SH-SY5Y (cell line): Measurements from ENCODE around the gene LRRC8B.

Source experiments
- GATA2 ChIP-seq: IDR thresholded peaks from 2 replicates; pipeline ENCODE4 v1.6.1; 2011; ENCODE audit warnings: mild to moderate bottlenecking, low read depth, low read length
- GATA3 ChIP-seq: IDR thresholded peaks from 2 replicates; pipeline ENCODE4 v1.6.1; 2011; ENCODE audit warnings: low read depth, mild to moderate bottlenecking, low read length, moderate library complexity

Gene LRRC8B

DNA sequence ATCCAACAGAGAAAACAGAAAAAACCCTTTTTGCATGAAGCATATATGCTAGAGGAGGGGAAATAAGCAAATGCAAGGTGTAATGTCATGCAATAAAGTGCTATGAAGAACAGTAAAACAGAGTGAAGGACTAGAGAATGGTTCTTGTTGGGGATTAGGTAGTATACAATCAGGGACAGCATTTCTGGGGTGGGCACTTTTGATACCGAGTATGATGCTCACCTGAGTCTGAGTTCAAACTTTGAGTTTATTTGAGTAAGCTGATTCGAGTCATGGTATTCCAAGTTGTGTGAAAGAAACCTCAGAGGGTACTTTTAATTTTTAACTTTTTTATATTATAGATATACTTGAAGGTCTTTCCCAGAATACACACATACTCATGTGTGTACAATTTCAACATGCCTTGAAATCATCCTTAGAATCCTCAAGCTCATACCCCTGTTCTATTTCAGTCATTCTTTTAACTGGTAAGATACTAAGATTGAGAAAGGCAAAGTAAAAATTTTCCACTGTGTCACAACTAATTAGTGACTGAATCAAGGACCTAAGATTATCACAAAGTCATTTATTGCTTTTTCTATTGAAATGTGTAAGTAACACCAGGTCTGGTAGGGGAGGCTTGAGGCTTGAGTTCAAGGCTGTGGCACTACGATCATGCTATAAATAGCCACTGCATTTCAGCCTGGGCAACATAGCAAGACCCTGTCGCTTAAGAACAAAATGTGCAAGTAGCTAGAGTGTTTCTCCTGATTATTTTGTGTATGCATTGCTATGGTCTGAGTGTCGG is 12.1 kb downstream of the LRRC8B start:
- TF ChIP-seq GATA3: no peak
- no peak for TF ChIP-seq GATA2

DNA sequence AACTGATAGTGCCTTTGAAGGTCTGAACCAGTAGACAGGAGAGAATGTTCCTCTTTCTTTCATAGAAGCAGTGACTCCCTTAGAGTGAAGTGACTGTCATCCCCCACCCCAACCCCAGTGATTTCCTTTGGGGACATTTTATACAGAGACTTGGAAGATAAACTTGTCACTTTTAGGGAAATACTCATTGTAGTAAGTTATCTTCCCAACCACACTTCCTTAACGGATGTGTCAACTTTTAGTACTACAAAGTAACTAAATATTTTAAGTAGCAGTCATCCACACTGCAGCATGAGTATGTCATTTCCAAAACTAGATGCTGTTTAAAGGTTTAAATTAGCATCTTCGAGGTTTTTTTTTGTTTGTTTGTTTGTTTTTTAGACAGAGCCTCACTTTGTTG is 13.7 kb downstream of the LRRC8B start:
- TF ChIP-seq GATA3 (no peak), GATA2 (no peak)

- no peak for TF ChIP-seq GATA2
- TF ChIP-seq GATA3: no peak
These were observed 14.5 kb downstream of the LRRC8B start for GRCh38 chr1:89539128-89539527.

- TF ChIP-seq GATA2 (no peak), GATA3 (no peak)
These were observed 15.9 kb downstream of the LRRC8B start for GRCh38 chr1:89540406-89540970.

DNA sequence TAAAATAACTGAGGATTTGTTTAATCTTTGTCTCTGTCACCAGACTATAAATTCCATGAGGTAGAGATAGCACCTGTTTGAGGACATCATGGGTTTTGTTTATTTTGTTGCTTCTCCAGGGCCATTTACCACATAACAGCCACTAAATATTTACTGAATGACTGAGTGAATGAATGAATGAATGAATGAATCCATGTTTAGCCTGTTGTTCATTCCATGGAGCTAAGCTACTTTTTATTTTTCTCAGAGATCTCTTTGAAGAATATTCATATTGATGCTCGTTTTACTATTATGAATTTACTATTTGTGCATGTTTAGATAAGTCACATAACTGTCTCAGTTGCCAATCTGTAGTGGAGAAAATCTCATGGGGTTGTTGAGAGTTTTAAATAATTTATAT is 17.7 kb downstream of the LRRC8B start:
- no peak for TF ChIP-seq GATA3
- TF ChIP-seq GATA2: no peak

- TF ChIP-seq GATA3 (no peak), GATA2 (no peak)
These were observed 20.8 kb downstream of the LRRC8B start for GRCh38 chr1:89545264-89546038.

DNA sequence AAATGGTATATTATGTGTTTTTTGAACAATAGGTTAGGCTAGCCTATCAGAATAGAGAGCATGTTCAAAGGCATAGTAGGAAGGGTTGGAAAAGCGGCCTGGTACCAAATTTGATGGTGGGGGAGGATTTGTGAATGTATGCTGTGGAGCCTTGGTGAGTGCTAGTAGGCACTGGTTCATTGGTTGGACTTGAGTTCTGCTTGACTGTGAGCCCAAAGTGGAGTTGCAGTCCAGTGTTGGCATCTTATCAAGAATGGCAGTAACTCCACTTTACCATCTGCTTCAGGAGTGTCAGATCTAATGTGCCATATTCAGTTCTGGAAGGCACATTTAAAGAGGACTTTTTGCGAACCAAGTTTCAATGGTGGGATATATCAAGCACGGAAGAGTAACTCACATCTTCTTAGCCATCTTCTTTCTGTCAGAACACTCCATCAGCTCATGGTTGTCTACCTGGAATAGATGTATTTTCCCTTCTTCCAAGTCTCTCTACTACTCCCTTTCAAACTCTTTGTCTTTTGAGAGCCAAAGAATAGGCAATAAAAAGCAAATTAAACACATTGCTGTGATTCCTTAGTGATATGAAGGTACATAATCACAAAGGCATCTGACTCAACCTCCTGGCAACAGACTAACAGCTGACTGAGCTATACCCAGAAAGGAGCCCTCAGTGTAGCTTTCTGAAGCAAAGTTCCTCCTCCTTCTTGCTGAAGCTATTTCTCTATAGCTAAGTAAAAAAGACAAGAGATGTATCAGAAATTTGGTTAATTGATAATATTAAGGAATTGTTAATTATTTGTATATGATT is 21.7 kb downstream of the LRRC8B start:
- TF ChIP-seq GATA3: no peak
- TF ChIP-seq GATA2: no peak

DNA sequence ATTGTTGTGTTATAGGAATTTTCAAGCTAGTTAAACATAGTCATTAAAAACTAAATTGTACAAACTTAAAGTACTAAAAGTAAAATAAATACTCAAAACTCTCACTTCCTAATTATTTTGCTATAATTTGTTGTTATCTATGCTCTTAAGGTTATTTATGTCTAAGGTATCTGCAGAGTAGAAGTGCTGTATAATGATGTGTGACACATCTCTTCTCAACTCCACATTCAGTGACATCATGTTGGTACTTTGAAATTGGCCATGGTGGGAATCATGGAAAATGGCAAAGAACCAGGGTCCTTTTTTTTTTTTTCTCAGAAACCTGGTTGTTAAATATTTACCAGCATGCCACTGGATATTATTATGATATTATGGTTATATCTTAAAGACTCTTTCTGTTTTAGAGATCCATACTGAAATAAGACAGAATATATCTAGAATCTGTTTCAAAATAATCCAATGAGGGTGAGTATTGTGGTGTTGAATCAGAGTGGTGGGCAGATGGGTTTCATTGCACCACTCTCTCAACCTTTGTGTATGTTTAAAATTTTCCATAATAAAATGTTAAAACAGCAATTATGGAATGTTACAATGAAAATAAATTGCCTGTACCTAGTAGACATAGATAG is 22.4 kb downstream of the LRRC8B start:
- no peak for TF ChIP-seq GATA3
- no peak for TF ChIP-seq GATA2

DNA sequence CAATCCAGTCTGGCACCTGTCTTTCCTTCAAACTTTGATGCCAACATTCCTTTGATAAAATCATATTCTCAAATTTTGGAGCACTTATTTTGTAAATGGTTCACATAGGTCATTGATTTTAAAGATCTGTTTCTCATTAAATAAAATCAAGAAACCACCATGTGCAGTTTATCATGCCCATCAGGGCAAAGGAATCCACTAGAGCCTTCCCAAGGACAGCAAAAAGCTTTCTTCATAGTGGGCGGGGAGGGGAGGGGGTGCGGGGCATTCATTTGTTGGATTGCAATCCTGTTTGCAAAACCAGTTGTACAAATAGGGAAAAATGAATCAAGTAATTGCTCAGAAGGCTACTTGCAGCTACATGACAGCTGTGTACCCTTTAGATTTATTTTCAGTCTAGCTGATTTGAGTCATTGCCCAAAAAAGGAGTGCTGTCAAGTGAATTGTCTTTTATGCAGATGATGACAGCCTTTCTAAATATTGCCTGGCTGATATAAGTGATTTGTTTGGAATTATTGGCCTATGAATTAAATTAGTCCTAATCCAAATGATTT is 23.0 kb downstream of the LRRC8B start:
- TF ChIP-seq GATA2 (peak; percentile 19; the same call in 1 of the 2 replicates), GATA3 (no peak)

- TF ChIP-seq GATA2 (no peak), GATA3 (no peak)
These were observed 23.7 kb downstream of the LRRC8B start for GRCh38 chr1:89548122-89548857.

DNA sequence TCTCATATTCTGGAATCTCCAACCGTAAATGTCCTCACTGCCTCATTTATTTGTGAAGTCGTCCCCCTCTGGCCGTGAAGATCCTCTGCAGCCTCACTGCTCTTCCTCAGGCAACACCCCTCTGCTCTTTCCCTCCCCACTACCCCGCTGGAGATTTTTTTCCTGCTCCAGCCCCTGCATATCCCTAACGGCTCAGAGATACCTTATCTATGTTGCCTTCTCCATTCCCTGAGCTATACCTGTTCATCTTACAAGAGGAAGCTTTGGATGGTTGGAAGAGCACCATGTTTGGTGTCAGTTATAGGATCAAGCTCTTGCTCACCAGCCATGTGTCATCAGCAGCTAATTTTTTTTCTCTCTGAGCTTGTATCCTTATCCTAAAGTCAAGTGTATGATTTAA is 26.4 kb downstream of the LRRC8B start:
- TF ChIP-seq GATA3: no peak
- no peak for TF ChIP-seq GATA2

GRCh38 chr1:89552471-89553081 is 27.9 kb downstream of the LRRC8B start:
- TF ChIP-seq GATA2: no peak
- TF ChIP-seq GATA3: no peak
